ENCODE results near the gene NFKBIL1. TPM values are rescaled to one million over a fixed set of nuclear protein-coding genes. Genes with fewer than 3 reads are reported as not detected.

Gene NFKBIL1
- polyA plus RNA-seq, 2 of the 4 experiments (the other 2 are of a cell fraction), result 5.2 to 9.0 TPM

DNA sequence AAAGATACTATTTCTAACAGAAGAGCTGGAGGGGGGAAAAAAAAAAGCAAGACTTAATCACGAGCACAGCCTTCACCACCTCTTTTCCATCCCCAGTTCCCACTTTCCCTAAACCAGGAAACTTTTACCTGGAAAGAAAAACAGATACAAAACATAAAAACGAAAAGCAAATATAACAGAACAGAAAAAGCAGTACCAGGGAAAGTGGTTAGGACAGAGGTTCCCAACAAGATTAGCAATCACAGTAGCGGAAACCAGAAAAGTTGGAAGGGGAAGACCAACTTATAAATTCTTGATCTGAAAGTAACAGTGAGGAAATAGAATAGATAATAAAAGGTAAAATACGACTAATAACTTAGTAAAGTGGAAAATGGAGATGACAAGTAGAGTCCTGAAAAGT is 6.8 kb upstream of the NFKBIL1 start:
- Histone ChIP-seq H3K4me3 (peak overlapping the region; percentile 81), H3K9me3 (no peaks in the 10 kb centered on the region), H3K4me1 (peaks cover 28% of the 10 kb centered on the region), H3K27ac (peak overlapping the region; percentile 94 to 96), H3K4me2 (peak overlapping the region; percentile 97)
- no peak for TF ChIP-seq ZSCAN20 (CRISPR knock-in tag; IDR thresholded peaks at IDR 0.05)
- TF ChIP-seq, protein P1, sequence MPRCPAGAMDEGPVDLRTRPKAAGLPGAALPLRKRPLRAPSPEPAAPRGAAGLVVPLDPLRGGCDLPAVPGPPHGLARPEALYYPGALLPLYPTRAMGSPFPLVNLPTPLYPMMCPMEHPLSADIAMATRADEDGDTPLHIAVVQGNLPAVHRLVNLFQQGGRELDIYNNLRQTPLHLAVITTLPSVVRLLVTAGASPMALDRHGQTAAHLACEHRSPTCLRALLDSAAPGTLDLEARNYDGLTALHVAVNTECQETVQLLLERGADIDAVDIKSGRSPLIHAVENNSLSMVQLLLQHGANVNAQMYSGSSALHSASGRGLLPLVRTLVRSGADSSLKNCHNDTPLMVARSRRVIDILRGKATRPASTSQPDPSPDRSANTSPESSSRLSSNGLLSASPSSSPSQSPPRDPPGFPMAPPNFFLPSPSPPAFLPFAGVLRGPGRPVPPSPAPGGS (IDR thresholded peaks at IDR 0.05), result no peak
- no peak for TF ChIP-seq MAFK (IDR thresholded peaks at IDR 0.05; ENCODE audit: partially characterized antibody)
- no peak for TF ChIP-seq MAZ (IDR thresholded peaks at IDR 0.05; ENCODE audit: borderline replicate concordance, low read depth, low read length)
- TF ChIP-seq SREBF2 (IDR thresholded peaks at IDR 0.05), result no peak
- TF ChIP-seq, protein P2, sequence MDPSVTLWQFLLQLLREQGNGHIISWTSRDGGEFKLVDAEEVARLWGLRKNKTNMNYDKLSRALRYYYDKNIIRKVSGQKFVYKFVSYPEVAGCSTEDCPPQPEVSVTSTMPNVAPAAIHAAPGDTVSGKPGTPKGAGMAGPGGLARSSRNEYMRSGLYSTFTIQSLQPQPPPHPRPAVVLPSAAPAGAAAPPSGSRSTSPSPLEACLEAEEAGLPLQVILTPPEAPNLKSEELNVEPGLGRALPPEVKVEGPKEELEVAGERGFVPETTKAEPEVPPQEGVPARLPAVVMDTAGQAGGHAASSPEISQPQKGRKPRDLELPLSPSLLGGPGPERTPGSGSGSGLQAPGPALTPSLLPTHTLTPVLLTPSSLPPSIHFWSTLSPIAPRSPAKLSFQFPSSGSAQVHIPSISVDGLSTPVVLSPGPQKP (IDR thresholded peaks at IDR 0.05; ENCODE audit: low read depth, low read length), result no peak
- TF ChIP-seq HEYL (CRISPR knock-in tag; IDR thresholded peaks at IDR 0.05), result no peak
- TF ChIP-seq ZFP36 (IDR thresholded peaks at IDR 0.05; ENCODE audit: borderline replicate concordance, partially characterized antibody), result no peak
- no peak for TF ChIP-seq RCOR1 (IDR thresholded peaks at IDR 0.05; ENCODE audit: low read depth, low read length)
- TF ChIP-seq HOXB13 (CRISPR knock-in tag; IDR thresholded peaks at IDR 0.05; ENCODE audit: low read depth), result no peak
- TF ChIP-seq, protein P3, sequence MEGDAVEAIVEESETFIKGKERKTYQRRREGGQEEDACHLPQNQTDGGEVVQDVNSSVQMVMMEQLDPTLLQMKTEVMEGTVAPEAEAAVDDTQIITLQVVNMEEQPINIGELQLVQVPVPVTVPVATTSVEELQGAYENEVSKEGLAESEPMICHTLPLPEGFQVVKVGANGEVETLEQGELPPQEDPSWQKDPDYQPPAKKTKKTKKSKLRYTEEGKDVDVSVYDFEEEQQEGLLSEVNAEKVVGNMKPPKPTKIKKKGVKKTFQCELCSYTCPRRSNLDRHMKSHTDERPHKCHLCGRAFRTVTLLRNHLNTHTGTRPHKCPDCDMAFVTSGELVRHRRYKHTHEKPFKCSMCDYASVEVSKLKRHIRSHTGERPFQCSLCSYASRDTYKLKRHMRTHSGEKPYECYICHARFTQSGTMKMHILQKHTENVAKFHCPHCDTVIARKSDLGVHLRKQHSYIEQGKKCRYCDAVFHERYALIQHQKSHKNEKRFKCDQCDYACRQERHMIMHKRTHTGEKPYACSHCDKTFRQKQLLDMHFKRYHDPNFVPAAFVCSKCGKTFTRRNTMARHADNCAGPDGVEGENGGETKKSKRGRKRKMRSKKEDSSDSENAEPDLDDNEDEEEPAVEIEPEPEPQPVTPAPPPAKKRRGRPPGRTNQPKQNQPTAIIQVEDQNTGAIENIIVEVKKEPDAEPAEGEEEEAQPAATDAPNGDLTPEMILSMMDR (IDR thresholded peaks at IDR 0.05), result no peak
- no peak for TF ChIP-seq FOXS1 (CRISPR knock-in tag; IDR thresholded peaks at IDR 0.05)
- no peak for TF ChIP-seq EHMT2 (IDR thresholded peaks at IDR 0.05; ENCODE audit: low read depth)
- TF ChIP-seq, protein P4, sequence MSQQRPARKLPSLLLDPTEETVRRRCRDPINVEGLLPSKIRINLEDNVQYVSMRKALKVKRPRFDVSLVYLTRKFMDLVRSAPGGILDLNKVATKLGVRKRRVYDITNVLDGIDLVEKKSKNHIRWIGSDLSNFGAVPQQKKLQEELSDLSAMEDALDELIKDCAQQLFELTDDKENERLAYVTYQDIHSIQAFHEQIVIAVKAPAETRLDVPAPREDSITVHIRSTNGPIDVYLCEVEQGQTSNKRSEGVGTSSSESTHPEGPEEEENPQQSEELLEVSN (IDR thresholded peaks at IDR 0.05; ENCODE audit: borderline replicate concordance, low read depth), result no peak
- no peak for TF ChIP-seq JUN (IDR thresholded peaks at IDR 0.05)
- TF ChIP-seq KDM1A (IDR thresholded peaks at IDR 0.05; ENCODE audit: low read depth), result no peak
- no peak for TF ChIP-seq NR3C1 (IDR thresholded peaks at IDR 0.05)
- no peak for TF ChIP-seq NPAS2 (CRISPR knock-in tag; IDR thresholded peaks at IDR 0.05; ENCODE audit: borderline replicate concordance)
- 9% methylated on average over 4 of the region's 4 CpGs for WGBS (ENCODE audit: missing lambda C conversion rate)
- ChIA-PET POLR2A (interaction anchor here (0.5 to 1.7 kb wide), 4 partner anchors 9 to 112 kb away, joined by 5 to 8 read pairs (median 7); partner anchors contain the start of gene BAG6), CTCF (interaction anchor here (1.0 to 15.7 kb wide), 5 partner anchors 9 to 57 kb away, joined by 3 to 331 read pairs (median 6); partner anchors contain the start of genes MICB and NCR3)
- ATAC-seq (no peak), DNase-seq (ENCODE audit: low read depth in 1 of 2, low spot score in 1 of 2) (no peak), FAIRE-seq (no peak)

DNA sequence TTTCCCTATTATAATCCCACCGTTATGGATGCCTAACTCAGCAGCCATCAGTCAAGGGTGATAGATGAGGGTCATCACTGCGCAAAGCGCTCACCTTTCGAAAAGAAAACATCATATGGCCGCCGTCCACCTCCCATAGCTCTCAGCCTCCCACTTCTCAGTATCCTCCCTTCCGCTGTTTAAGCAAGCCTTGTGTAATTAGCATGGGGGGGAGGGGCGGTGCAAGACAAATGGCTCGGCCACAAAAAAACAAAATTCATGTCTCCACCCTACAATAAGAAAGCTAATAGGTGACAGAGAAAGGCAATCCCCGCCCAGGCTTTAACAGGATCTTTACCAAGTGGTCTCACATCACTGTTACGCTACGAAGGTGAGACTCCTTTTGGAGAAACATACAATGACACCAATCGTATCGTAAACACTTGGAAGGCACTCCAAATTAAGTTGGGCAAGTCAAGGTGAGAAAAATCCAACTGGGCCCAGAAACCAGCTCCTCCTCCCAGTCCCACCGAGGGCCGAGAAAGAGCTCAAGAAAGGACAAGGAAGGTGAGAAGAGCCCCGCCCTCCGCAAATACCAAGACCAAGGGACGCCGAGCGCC is 6.2 kb upstream of the NFKBIL1 start:
- under 1% methylated on average over 21 of the region's 21 CpGs for WGBS (ENCODE audit: missing lambda C conversion rate)
- FAIRE-seq, result no peak
- no peaks in the 10 kb centered on the region for H3K9me3 ChIP-seq
- CTCF ChIA-PET, result interaction anchor here (1.0 to 15.7 kb wide), 8 partner anchors 9 to 141 kb away, joined by 3 to 331 read pairs (median 5); partner anchors contain the start of genes MICB and NCR3
- peak overlapping the region; percentile 97 for H3K4me2 ChIP-seq
- H3K27ac ChIP-seq, result peak overlapping the region; percentile 94 to 96
- H3K4me1 ChIP-seq, result peaks cover 28% of the 10 kb centered on the region
- TF ChIP-seq KDM5A (IDR thresholded peaks at IDR 0.05), result 0 out of 2 replicates have a peak, but pooled peaks have one; percentile 13
- TF ChIP-seq, protein P5, sequence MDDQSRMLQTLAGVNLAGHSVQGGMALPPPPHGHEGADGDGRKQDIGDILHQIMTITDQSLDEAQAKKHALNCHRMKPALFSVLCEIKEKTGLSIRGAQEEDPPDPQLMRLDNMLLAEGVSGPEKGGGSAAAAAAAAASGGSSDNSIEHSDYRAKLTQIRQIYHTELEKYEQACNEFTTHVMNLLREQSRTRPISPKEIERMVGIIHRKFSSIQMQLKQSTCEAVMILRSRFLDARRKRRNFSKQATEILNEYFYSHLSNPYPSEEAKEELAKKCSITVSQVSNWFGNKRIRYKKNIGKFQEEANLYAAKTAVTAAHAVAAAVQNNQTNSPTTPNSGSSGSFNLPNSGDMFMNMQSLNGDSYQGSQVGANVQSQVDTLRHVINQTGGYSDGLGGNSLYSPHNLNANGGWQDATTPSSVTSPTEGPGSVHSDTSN (IDR thresholded peaks at IDR 0.05), result no peak
- peak overlapping the region; percentile 81 for H3K4me3 ChIP-seq
- peak in 1 of 2 experiments; percentile 9; a peak in 2 of 6 replicates for ATAC-seq
- POLR2A ChIA-PET, result interaction anchor here (0.5 to 1.8 kb wide), 12 partner anchors 9 to 286 kb away, joined by 3 to 8 read pairs (median 5); partner anchors contain the start of genes BAG6, C6orf47, HSPA1B and PRRC2A
- peak; percentile 14 to 40 for DNase-seq (ENCODE audit: low read depth in 1 of 2, low spot score in 1 of 2)
